Neuronal stem cell (in vitro differentiated cells): ENCODE results near the gene BEND6.

Source experiments
- DNase-seq: peaks from one replicate; pipeline ENCODE4 v3.0.0-alpha.2; 2013; ENCODE audit warnings: low spot score
- H2AFZ ChIP-seq: one replicate; pipeline ENCODE4 v1.6.1; 2013; ENCODE audit warnings: mild to moderate bottlenecking, low read length, inconsistent platforms
- H2AK5ac ChIP-seq: 2 replicates; pipeline ENCODE4 v1.6.1; 2013; ENCODE audit warnings: low read depth, mild to moderate bottlenecking, inconsistent platforms, low read length, moderate library complexity, mixed read lengths
- H2BK120ac ChIP-seq: 2 replicates; pipeline ENCODE4 v1.6.1; 2013; ENCODE audit warnings: low read depth, mild to moderate bottlenecking, inconsistent platforms, low read length, moderate library complexity, mixed read lengths
- H2BK12ac ChIP-seq: one replicate; pipeline ENCODE4 v1.6.1; 2013; ENCODE audit warnings: low read length, inconsistent platforms
- H2BK15ac ChIP-seq: 2 replicates; pipeline ENCODE4 v1.6.1; 2013; ENCODE audit warnings: mild to moderate bottlenecking, low read length, inconsistent platforms, mixed read lengths
- H2BK5ac ChIP-seq: one replicate; pipeline ENCODE4 v1.6.1; 2013; ENCODE audit warnings: inconsistent platforms, mild to moderate bottlenecking, low read length, moderate library complexity
- H3K14ac ChIP-seq: one replicate; pipeline ENCODE4 v1.6.1; 2013; ENCODE audit warnings: low read length, inconsistent platforms
- H3K18ac ChIP-seq: 2 replicates; pipeline ENCODE4 v1.6.1; 2013; ENCODE audit warnings: low read length, inconsistent platforms
- H3K23ac ChIP-seq: 2 replicates; pipeline ENCODE4 v1.6.1; 2013; ENCODE audit warnings: low read depth, mild to moderate bottlenecking, mixed read lengths, low read length, inconsistent platforms; ENCODE audit not compliant: poor library complexity
- H3K27ac ChIP-seq: replicated peaks from 3 replicates; pipeline ENCODE4 v1.5.1; 2013; ENCODE audit warnings: low read length, inconsistent platforms
- H3K27me3 ChIP-seq, 3 experiments: 2 replicates each; pipeline ENCODE4 v1.6.1; 2013; ENCODE audit warnings: low read length in 3 of 3, mild to moderate bottlenecking in 2 of 3, inconsistent platforms in 1 of 3, low read depth in 1 of 3, mixed read lengths in 1 of 3, moderate library complexity in 1 of 3; ENCODE audit not compliant: control insufficient read depth in 3 of 3, insufficient read depth in 3 of 3
- H3K36me3 ChIP-seq, 2 donors: replicated peaks in 1 of 2; 2 replicates each; pipeline ENCODE4 v1.6.1; 2013; ENCODE audit warnings: low read length in 2 of 2; ENCODE audit not compliant: control insufficient read depth in 2 of 2, insufficient read depth in 2 of 2
- H3K4ac ChIP-seq: 2 replicates; pipeline ENCODE4 v1.6.1; 2013; ENCODE audit warnings: inconsistent platforms, mild to moderate bottlenecking, low read length, moderate library complexity
- H3K4me1 ChIP-seq, 2 donors: 1 replicate in 1 of 2; 2 replicates in 1 of 2; pipeline ENCODE4 v1.6.1; 2013; ENCODE audit warnings: low read length in 2 of 2, low read depth in 1 of 2; ENCODE audit not compliant: control insufficient read depth in 2 of 2, insufficient read depth in 1 of 2
- H3K4me2 ChIP-seq: one replicate; pipeline ENCODE4 v1.6.1; 2013; ENCODE audit warnings: mild to moderate bottlenecking, low read length, inconsistent platforms; ENCODE audit not compliant: insufficient read depth, poor library complexity, severe bottlenecking
- H3K4me3 ChIP-seq, 2 donors: 2 replicates each; pipeline ENCODE4 v1.5.1; 2013; ENCODE audit warnings: low read length in 2 of 2, mild to moderate bottlenecking in 2 of 2, inconsistent platforms in 1 of 2, moderate library complexity in 1 of 2
- H3K79me1 ChIP-seq: one replicate; pipeline ENCODE4 v1.6.1; 2013; ENCODE audit warnings: low read depth, mild to moderate bottlenecking, inconsistent platforms, low read length, moderate library complexity
- H3K9ac ChIP-seq: one replicate; pipeline ENCODE4 v1.6.1; 2013; ENCODE audit warnings: mild to moderate bottlenecking, low read depth, low read length, inconsistent platforms; ENCODE audit not compliant: poor library complexity
- H3K9me3 ChIP-seq, 2 donors: replicated peaks in 1 of 2; 2 replicates each; pipeline versions ENCODE3 to v1.6.1; 2013; ENCODE audit warnings: low read length in 2 of 2, mild to moderate bottlenecking in 2 of 2, inconsistent platforms in 1 of 2, low read depth in 1 of 2, mixed read lengths in 1 of 2, moderate library complexity in 1 of 2; ENCODE audit not compliant: control insufficient read depth in 2 of 2, insufficient read depth in 1 of 2
- H4K8ac ChIP-seq: one replicate; pipeline ENCODE4 v1.6.1; 2013; ENCODE audit warnings: low read depth, mild to moderate bottlenecking, inconsistent platforms, low read length, moderate library complexity
- H4K91ac ChIP-seq: one replicate; pipeline ENCODE4 v1.6.1; 2013; ENCODE audit warnings: low read length, low read depth, mild to moderate bottlenecking, inconsistent platforms; ENCODE audit not compliant: poor library complexity
- WGBS, 2 donors: extraction: QIAGEN DNeasy Blood & Tissue Kit; methylation state at CpG; one replicate each; pipeline ENCODE4 v1.1.7; 2013; ENCODE audit warnings: missing lambda C conversion rate in 2 of 2, mixed read lengths in 1 of 2; ENCODE audit not compliant: insufficient read length in 2 of 2, insufficient replicate concordance in 1 of 2; ENCODE audit errors: extremely low coverage in 2 of 2; 5-methylcytosine and 5-hydroxymethylcytosine counted together

BEND6 gene

DNA sequence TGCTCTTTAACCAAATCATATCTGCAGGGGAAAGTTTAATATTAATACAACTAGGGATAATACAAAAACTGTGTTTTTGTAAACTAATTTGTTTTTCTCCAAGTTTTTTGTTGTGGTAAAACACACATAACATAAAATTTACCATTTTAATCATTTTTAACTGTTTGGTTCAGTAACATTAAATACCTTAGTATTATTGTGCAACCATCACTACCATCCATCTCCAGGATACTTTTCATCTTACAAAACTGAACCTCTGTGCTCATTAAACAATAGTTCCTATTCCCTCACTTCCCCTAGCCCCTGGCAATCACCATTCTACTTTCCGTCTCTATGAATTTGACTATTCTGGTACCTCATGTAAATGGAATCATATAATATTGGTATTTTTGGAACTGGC lies 15.9 kb downstream of the BEND6 start:
- Histone ChIP-seq H2BK15ac (no peak overlapping the region), H2BK5ac (no peak overlapping the region), H3K27ac (no peak overlapping the region), H3K9me3 (peaks cover 0 to 1% of the 10 kb centered on the region in 2 donors), H3K4me2 (no peak overlapping the region), H2AK5ac (no peak overlapping the region), H3K14ac (no peak overlapping the region), H3K18ac (no peak overlapping the region), H4K8ac (no peak overlapping the region), H3K4ac (no peak overlapping the region), H4K91ac (no peak overlapping the region), H3K79me1 (no peaks in the 10 kb centered on the region), H3K4me1 (no peaks in the 10 kb centered on the region), H3K4me3 (no peak overlapping the region), H3K27me3 (no peaks in the 10 kb centered on the region), H3K36me3 (no peaks in the 10 kb centered on the region), H2BK120ac (no peak overlapping the region), H3K9ac (no peak overlapping the region), H2BK12ac (no peak overlapping the region), H3K23ac (no peak overlapping the region), H2AFZ (no peak overlapping the region)
- WGBS, 2 donors = no CpG with 5 or more reads among the region's 1 CpG
- no peak for DNase-seq

DNA sequence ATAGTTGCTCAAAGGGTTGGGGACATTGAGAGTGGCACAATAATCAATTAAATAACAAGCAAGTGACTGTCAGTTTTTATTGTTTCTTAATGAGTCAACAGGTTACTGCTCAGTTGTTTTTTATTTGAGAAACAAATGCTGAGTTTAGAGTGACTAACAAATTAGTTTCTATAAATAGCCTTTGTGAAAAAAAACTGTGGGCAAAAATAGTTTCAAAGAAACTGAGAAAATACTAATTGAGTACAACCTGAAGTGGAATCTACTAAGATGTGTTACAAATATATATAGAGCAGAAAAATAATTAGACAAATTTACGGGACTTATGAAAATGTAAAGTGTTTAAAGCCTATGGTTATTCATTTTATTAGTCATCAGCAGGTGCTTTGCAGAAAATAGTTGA lies 22.3 kb downstream of the BEND6 start:
- no peak overlapping the region for H2AFZ ChIP-seq

DNA sequence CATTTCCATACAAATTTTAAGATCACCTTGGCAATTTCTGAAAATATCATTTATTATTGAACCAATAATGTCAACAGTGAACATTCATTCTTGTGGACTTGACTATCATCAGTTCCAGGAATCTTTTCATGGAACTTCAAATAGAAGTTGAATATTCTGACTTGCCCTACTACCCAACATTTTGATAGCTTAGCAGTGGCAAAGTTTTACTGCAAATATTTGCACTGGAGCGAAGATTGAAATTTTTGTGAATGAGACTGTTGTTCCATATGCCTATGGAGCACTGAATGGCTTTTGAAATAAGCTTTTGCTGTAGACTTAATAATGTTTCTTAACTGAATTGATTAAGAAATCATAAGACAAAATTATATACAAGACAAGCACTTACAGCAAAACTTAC lies 23.6 kb downstream of the BEND6 start:
- H3K23ac ChIP-seq = no peak overlapping the region
- no peak overlapping the region for H3K27ac ChIP-seq
- no peaks in the 10 kb centered on the region for H3K36me3 ChIP-seq
- whole genome bisulfite sequencing, 2 donors = no CpG with 5 or more reads among the region's 1 CpG
- no peak for DNase-seq
- no peak overlapping the region for H2BK5ac ChIP-seq
- no peak overlapping the region for H4K91ac ChIP-seq
- H2BK12ac ChIP-seq = no peak overlapping the region
- no peak overlapping the region for H2BK15ac ChIP-seq
- H3K27me3 ChIP-seq = peaks cover 0 to 2% (median 0%) of the 10 kb centered on the region in 3 experiments
- H2BK120ac ChIP-seq = no peak overlapping the region
- no peak overlapping the region for H2AK5ac ChIP-seq
- no peaks in the 10 kb centered on the region for H3K4me1 ChIP-seq
- H3K9ac ChIP-seq = no peak overlapping the region
- no peaks in the 10 kb centered on the region for H3K79me1 ChIP-seq
- H3K4me2 ChIP-seq = no peak overlapping the region
- H3K18ac ChIP-seq = no peak overlapping the region
- no peak overlapping the region for H3K4me3 ChIP-seq
- H2AFZ ChIP-seq = no peak overlapping the region
- no peak overlapping the region for H4K8ac ChIP-seq
- H3K14ac ChIP-seq = no peak overlapping the region
- peaks cover 2 to 4% of the 10 kb centered on the region in 2 donors for H3K9me3 ChIP-seq
- H3K4ac ChIP-seq = no peak overlapping the region

More for the DNA sequence above, 22.3 kb downstream of the BEND6 start:
- no peaks in the 10 kb centered on the region for H3K36me3 ChIP-seq
- H2AK5ac ChIP-seq = no peak overlapping the region
- no peak overlapping the region for H3K4ac ChIP-seq
- H3K27me3 ChIP-seq = peaks cover 0 to under 1% (median 0%) of the 10 kb centered on the region in 3 experiments
- H3K4me3 ChIP-seq = no peak overlapping the region
- no CpG with 5 or more reads among the region's 1 CpG for WGBS, 2 donors
- no peak overlapping the region for H3K18ac ChIP-seq
- no peak overlapping the region for H3K23ac ChIP-seq
- no peak overlapping the region for H3K9ac ChIP-seq
- no peak overlapping the region for H4K8ac ChIP-seq
- H4K91ac ChIP-seq = no peak overlapping the region
- no peak overlapping the region for H2BK12ac ChIP-seq
- H3K27ac ChIP-seq = no peak overlapping the region
- H3K4me1 ChIP-seq = no peaks in the 10 kb centered on the region
- DNase-seq = no peak
- no peaks in the 10 kb centered on the region for H3K79me1 ChIP-seq
- peaks cover 2 to 4% of the 10 kb centered on the region in 2 donors for H3K9me3 ChIP-seq
- H2BK120ac ChIP-seq = no peak overlapping the region
- no peak overlapping the region for H3K4me2 ChIP-seq
- no peak overlapping the region for H2BK5ac ChIP-seq
- H3K14ac ChIP-seq = no peak overlapping the region
- no peak overlapping the region for H2BK15ac ChIP-seq

DNA sequence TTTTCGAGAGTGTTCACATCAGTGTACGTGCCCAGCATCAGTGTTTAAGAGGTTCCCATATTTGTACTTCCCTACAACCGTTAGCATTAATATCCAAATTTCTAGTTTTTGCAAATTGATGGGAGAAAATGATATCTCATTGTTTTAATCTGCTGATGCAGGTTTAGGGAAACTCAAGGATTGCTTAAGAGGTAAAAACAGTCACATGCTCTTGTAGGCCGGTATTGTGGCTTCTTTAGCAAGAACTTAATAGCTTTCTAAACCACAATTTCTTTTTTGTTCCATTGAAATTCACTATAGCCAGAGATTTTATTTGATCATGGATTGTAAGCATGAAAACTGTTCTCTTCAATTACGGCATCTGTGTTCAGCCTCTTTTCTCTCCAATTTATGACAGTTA lies 29.5 kb downstream of the BEND6 start:
- no peak overlapping the region for H3K18ac ChIP-seq
- no peaks in the 10 kb centered on the region for H3K36me3 ChIP-seq
- no peak overlapping the region for H3K23ac ChIP-seq
- no peaks in the 10 kb centered on the region for H3K4me1 ChIP-seq
- WGBS, 2 donors = no CpG with 5 or more reads among the region's 5 CpGs
- no peak overlapping the region for H2BK15ac ChIP-seq
- H2AK5ac ChIP-seq = no peak overlapping the region
- no peak overlapping the region for H2BK120ac ChIP-seq
- H4K8ac ChIP-seq = no peak overlapping the region
- H3K27me3 ChIP-seq = peaks cover 0 to 7% (median 0%) of the 10 kb centered on the region in 3 experiments
- H3K79me1 ChIP-seq = no peaks in the 10 kb centered on the region
- no peak overlapping the region for H3K4me3 ChIP-seq
- H4K91ac ChIP-seq = no peak overlapping the region
- H3K4ac ChIP-seq = no peak overlapping the region
- no peak overlapping the region for H2BK12ac ChIP-seq
- no peak for DNase-seq
- no peaks in the 10 kb centered on the region for H3K9me3 ChIP-seq
- no peak overlapping the region for H3K9ac ChIP-seq
- no peak overlapping the region for H2BK5ac ChIP-seq
- no peak overlapping the region for H3K14ac ChIP-seq
- H3K27ac ChIP-seq = no peak overlapping the region
- no peak overlapping the region for H3K4me2 ChIP-seq
- no peak overlapping the region for H2AFZ ChIP-seq
